Measurements from ENCODE around the gene SELENOI.

DNA sequence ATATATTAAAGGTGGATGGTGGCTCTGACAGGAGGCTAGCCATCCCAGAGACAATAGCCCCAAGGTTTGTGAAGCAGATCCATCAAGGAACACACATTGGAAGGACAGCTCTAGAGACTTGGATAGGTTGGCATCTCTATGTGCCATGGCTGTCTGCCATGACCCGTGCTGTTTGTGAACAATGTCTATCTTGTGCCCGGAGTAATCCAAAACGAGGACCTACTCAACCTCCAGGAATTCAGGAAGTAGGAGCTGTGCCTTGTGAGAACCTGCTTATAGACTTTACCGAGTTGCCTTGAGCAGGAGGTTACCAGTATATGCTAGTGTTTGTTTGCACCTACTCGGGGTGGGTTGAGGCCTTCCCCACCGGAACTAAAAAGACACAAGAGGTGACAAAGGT lies 43.1 kb upstream of the SELENOI start:
- TF ChIP-seq, protein P1, sequence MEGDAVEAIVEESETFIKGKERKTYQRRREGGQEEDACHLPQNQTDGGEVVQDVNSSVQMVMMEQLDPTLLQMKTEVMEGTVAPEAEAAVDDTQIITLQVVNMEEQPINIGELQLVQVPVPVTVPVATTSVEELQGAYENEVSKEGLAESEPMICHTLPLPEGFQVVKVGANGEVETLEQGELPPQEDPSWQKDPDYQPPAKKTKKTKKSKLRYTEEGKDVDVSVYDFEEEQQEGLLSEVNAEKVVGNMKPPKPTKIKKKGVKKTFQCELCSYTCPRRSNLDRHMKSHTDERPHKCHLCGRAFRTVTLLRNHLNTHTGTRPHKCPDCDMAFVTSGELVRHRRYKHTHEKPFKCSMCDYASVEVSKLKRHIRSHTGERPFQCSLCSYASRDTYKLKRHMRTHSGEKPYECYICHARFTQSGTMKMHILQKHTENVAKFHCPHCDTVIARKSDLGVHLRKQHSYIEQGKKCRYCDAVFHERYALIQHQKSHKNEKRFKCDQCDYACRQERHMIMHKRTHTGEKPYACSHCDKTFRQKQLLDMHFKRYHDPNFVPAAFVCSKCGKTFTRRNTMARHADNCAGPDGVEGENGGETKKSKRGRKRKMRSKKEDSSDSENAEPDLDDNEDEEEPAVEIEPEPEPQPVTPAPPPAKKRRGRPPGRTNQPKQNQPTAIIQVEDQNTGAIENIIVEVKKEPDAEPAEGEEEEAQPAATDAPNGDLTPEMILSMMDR (IDR thresholded peaks at IDR 0.05; ENCODE audit: insufficient read depth, low read length, poor library complexity, severe bottlenecking) = no peak
- no peak for TF ChIP-seq EZH2phosphoT487 (conservative IDR thresholded peaks at IDR 0.05; ENCODE audit: low read length)
